Prostate gland (tissue), 2 donors: ENCODE measurements around the gene NOP56.
"Not testable (repeated sequence)": the region's sequence is repeated elsewhere in the genome, so short reads cannot be mapped to it uniquely, and the experiment has no call there.

Experiments used
- POLR2A ChIP-seq: fragments of 450-650 bp; IDR thresholded peaks from one replicate; pipeline ENCODE4 v1.6.1; 2016; ENCODE audit warnings: antibody characterized with exemption, mild to moderate bottlenecking
- TF ChIP-seq, protein P1 (sequence below), 4 experiments: fragments of 200-600 bp in 2 of 4; fragments of 450-650 bp in 2 of 4; sonication (generic) in 2 of 4; IDR thresholded peaks; 1 replicate in 3 of 4; 2 replicates in 1 of 4; pipeline ENCODE4 v1.5.1; 2016 to 2019; ENCODE audit warnings: antibody characterized with exemption in 4 of 4, mild to moderate bottlenecking in 2 of 4, moderate library complexity in 2 of 4

- TF ChIP-seq, protein P1, sequence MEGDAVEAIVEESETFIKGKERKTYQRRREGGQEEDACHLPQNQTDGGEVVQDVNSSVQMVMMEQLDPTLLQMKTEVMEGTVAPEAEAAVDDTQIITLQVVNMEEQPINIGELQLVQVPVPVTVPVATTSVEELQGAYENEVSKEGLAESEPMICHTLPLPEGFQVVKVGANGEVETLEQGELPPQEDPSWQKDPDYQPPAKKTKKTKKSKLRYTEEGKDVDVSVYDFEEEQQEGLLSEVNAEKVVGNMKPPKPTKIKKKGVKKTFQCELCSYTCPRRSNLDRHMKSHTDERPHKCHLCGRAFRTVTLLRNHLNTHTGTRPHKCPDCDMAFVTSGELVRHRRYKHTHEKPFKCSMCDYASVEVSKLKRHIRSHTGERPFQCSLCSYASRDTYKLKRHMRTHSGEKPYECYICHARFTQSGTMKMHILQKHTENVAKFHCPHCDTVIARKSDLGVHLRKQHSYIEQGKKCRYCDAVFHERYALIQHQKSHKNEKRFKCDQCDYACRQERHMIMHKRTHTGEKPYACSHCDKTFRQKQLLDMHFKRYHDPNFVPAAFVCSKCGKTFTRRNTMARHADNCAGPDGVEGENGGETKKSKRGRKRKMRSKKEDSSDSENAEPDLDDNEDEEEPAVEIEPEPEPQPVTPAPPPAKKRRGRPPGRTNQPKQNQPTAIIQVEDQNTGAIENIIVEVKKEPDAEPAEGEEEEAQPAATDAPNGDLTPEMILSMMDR (IDR thresholded peaks at IDR 0.05) = not testable (repeated sequence)
- TF ChIP-seq POLR2A = not testable (repeated sequence)
Observed at GRCh38 chr20:2684817-2685216, 32.4 kb downstream of the NOP56 start.
